K562 (cell line): ENCODE measurements around the gene FES. TPM values are rescaled to one million over a fixed set of nuclear protein-coding genes. Genes with fewer than 3 reads are reported as not detected.

ENCODE experiments used
- ATF7 ChIP-seq: fragments of 450-650 bp; IDR thresholded peaks from 2 replicates; pipeline ENCODE4 v1.7.1; 2014; ENCODE audit warnings: mild to moderate bottlenecking, moderate library complexity
- HMGXB4 ChIP-seq: sonication (generic); formaldehyde crosslinking; IDR thresholded peaks from 2 replicates; pipeline ENCODE4 v1.8.1; 2023; ENCODE audit warnings: mild to moderate bottlenecking, missing genetic modification reagents
- IRF1 ChIP-seq: sonication (generic); formaldehyde crosslinking; IDR thresholded peaks from 2 replicates; pipeline ENCODE4 v1.8.0; 2022; ENCODE audit warnings: missing genetic modification reagents, mild to moderate bottlenecking, borderline replicate concordance
- MYC ChIP-seq, 2 experiments: fragments of 250-450 bp in 1 of 2; sonication (Bioruptor Pico) in 1 of 2; IDR thresholded peaks; 2 replicates each; pipeline versions ENCODE4 v1.5.1 to v1.6.1; 2012 to 2021; ENCODE audit warnings: low read depth in 2 of 2, borderline replicate concordance in 1 of 2, improper control_type of control experiment in 1 of 2, low read length in 1 of 2, mild to moderate bottlenecking in 1 of 2, moderate library complexity in 1 of 2
- RERE ChIP-seq: sonication (generic); formaldehyde crosslinking; IDR thresholded peaks from 2 replicates; pipeline ENCODE4 v1.8.0; 2023; ENCODE audit warnings: missing genetic modification reagents, mild to moderate bottlenecking, borderline replicate concordance
- STAT5A ChIP-seq: IDR thresholded peaks from 2 replicates; pipeline ENCODE4 v1.6.1; 2012; ENCODE audit warnings: low read length, inconsistent platforms, borderline replicate concordance
- TRIM25 ChIP-seq: fragments of 450-650 bp; IDR thresholded peaks from 2 replicates; pipeline ENCODE4 v1.7.0; 2016; ENCODE audit warnings: borderline replicate concordance
- ZBTB11 ChIP-seq, 3 experiments: fragments of 200-800 bp in 1 of 3; fragments of 250-450 bp in 1 of 3; fragments of 450-650 bp in 1 of 3; sonication (Bioruptor Pico) in 1 of 3; sonication (Bioruptor generic) in 1 of 3; formaldehyde crosslinking in 1 of 3; IDR thresholded peaks; 2 replicates each; pipeline versions ENCODE4 v1.6.1 to v1.8.0; 2016 to 2022; ENCODE audit warnings: mild to moderate bottlenecking in 2 of 3, missing genetic modification characterization in 2 of 3, missing compliant biosample characterization in 1 of 3, moderate library complexity in 1 of 3
- polyA plus RNA-seq, 8 experiments: library from polyadenylated mRNA; depleted of rRNA in 4 of 8; stranded (reverse) in 5 of 8; unstranded in 3 of 8; fragments of >200 nt; fragmentation: Nextera tagmentation in 2 of 8; fragmentation: Illumina TruSeq in 1 of 8; extraction: Ambion mirVana in 2 of 8; extraction: Trizol in 1 of 8; gene quantifications; 2 replicates each; pipeline versions ENCODE4 v1.2.1 to v1.2.3, GENCODE V29; 2011 to 2014; ENCODE audit warnings: inconsistent platforms in 1 of 8, missing spikeins in 1 of 8
- total RNA-seq, 7 experiments: library from RNA; depleted of rRNA in 6 of 7; stranded (reverse); fragments of >200 nt in 6 of 7; fragmentation: Illumina TruSeq in 2 of 7; extraction: Trizol in 2 of 7; gene quantifications; 2 replicates each; pipeline versions ENCODE4 v1.2.1 to v1.2.3, GENCODE V29; 2011 to 2021; ENCODE audit warnings: low replicate concordance in 1 of 7

FES gene
- total and polyA plus RNA-seq, 9 of the 15 experiments (the other 6 are each of a cell fraction or from before 2014, with no cell fraction given), result 0.38 to 2.6 (median 0.82) TPM

GRCh38 chr15:90931828-90932659 lies 47.7 kb downstream of the FES start, which contains the start of gene HDDC3 (continued):
- TF ChIP-seq ZBTB11 (CRISPR knock-in tag; IDR thresholded peaks at IDR 0.05) (peak in 2 of 3 experiments; percentile 47 to 72; a peak in 1 of 6 replicates), RERE (CRISPR knock-in tag) (peak; percentile 73; the same call in 1 of the 2 replicates), HMGXB4 (CRISPR knock-in tag) (peak; percentile 81; the same call in 1 of the 2 replicates), ATF7 (peak; percentile 46; the same call in 1 of the 2 replicates), STAT5A (no peak), TRIM25 (no peak), IRF1 (CRISPR knock-in tag) (no peak), MYC (IDR thresholded peaks at IDR 0.05; ENCODE audit: low read depth, low read length) (peak; percentile 80), MYC (CRISPR knock-in tag; IDR thresholded peaks at IDR 0.05; ENCODE audit: borderline replicate concordance, low read depth) (no peak; the same call in 1 of the 2 replicates)
